ENCODE measurements around the gene CRYBB1.

CRYBB1 gene

DNA sequence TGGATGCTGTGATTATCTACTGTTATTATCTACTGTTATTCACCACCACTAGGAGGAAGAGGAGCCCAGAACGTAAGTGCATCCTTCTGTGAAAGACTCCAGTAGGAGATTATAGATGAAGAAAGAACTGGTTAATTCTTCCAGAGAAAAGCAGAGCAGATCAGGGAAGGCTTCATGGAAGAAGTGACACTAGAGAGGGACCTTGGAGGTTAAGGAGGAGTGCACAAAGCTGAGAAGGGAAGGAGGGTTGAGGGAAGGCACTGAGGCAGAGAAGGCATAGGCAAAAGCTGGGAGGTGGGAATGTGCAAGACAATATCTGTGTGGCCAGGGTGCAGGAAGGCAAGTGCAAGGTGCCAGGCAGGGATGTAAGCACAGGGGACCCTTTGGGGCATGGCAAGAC lies 13.5 kb downstream of the CRYBB1 start:
- Histone ChIP-seq H3K4me3 (ENCODE audit: low read length) (no peak overlapping the region), H3K27ac (ENCODE audit: low read depth, low read length) (no peak overlapping the region), H3K36me3 (ENCODE audit: control insufficient read depth, low read length) (no peaks in the 10 kb centered on the region), H3K9me3 (ENCODE audit: control insufficient read depth, insufficient read depth, low read length) (no peaks in the 10 kb centered on the region), H3K4me1 (ENCODE audit: control insufficient read depth, low read length) (no peaks in the 10 kb centered on the region), H3K9me2 (replicated peaks; ENCODE audit: control insufficient read depth, low read length) (no peaks in the 10 kb centered on the region), H3K27me3 (ENCODE audit: control insufficient read depth, low read length) (0 out of 2 replicates have a peak, but pooled peaks cover 3% of the 10 kb centered on the region), H3K79me2 (ENCODE audit: control insufficient read depth, low read length) (no peaks in the 10 kb centered on the region), H3K4me2 (ENCODE audit: low read length) (no peak overlapping the region), H3F3A (ENCODE audit: control insufficient read depth, insufficient read depth) (no peaks in the 10 kb centered on the region; the same call in 1 of the 2 replicates), H4K20me1 (ENCODE audit: control insufficient read depth, insufficient read depth, low read depth, low read length) (no peaks in the 10 kb centered on the region)
- TF ChIP-seq, protein P1, sequence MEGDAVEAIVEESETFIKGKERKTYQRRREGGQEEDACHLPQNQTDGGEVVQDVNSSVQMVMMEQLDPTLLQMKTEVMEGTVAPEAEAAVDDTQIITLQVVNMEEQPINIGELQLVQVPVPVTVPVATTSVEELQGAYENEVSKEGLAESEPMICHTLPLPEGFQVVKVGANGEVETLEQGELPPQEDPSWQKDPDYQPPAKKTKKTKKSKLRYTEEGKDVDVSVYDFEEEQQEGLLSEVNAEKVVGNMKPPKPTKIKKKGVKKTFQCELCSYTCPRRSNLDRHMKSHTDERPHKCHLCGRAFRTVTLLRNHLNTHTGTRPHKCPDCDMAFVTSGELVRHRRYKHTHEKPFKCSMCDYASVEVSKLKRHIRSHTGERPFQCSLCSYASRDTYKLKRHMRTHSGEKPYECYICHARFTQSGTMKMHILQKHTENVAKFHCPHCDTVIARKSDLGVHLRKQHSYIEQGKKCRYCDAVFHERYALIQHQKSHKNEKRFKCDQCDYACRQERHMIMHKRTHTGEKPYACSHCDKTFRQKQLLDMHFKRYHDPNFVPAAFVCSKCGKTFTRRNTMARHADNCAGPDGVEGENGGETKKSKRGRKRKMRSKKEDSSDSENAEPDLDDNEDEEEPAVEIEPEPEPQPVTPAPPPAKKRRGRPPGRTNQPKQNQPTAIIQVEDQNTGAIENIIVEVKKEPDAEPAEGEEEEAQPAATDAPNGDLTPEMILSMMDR (IDR thresholded peaks at IDR 0.05; ENCODE audit: low read depth, low read length, poor library complexity, severe bottlenecking), result no peak
- no peak for TF ChIP-seq EZH2phosphoT487 (IDR thresholded peaks at IDR 0.05; ENCODE audit: borderline replicate concordance, low read length)

DNA sequence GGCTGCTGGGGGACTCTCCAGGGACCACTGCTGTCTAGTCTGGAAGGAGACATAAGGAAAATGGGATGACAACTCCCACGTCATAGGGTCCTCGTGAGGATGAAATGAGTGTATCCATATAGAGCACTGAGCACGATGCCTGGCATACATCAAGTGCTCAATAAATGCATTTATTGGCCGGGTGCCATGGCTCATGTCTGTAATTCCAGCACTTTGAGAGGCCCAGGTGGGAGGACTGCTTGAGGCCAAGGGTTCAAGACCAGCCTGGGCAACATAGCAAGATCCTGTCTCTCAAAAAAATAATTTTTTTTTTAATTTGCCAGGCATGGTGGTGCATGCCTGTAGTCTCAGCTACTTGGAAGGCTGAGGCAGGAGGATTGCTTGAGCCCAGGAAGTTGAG lies 15.7 kb downstream of the CRYBB1 start:
- TF ChIP-seq, protein P1 (IDR thresholded peaks at IDR 0.05; ENCODE audit: low read depth, low read length, poor library complexity, severe bottlenecking), result no peak
- no peak for TF ChIP-seq EZH2phosphoT487 (IDR thresholded peaks at IDR 0.05; ENCODE audit: borderline replicate concordance, low read length)
- H3K79me2 ChIP-seq (ENCODE audit: control insufficient read depth, low read length), result no peaks in the 10 kb centered on the region
- no peaks in the 10 kb centered on the region for H3K4me1 ChIP-seq (ENCODE audit: control insufficient read depth, low read length)
- H3K36me3 ChIP-seq (ENCODE audit: control insufficient read depth, low read length), result no peaks in the 10 kb centered on the region
- 0 out of 2 replicates have a peak, but pooled peaks cover 3% of the 10 kb centered on the region for H3K27me3 ChIP-seq (ENCODE audit: control insufficient read depth, low read length)
- no peaks in the 10 kb centered on the region; the same call in 1 of the 2 replicates for H3F3A ChIP-seq (ENCODE audit: control insufficient read depth, insufficient read depth)
- no peak overlapping the region for H3K4me3 ChIP-seq (ENCODE audit: low read length)
- H3K9me2 ChIP-seq (replicated peaks; ENCODE audit: control insufficient read depth, low read length), result no peaks in the 10 kb centered on the region
- no peak overlapping the region for H3K27ac ChIP-seq (ENCODE audit: low read depth, low read length)
- H3K9me3 ChIP-seq (ENCODE audit: control insufficient read depth, insufficient read depth, low read length), result no peaks in the 10 kb centered on the region
- no peak overlapping the region for H3K4me2 ChIP-seq (ENCODE audit: low read length)
- H4K20me1 ChIP-seq (ENCODE audit: control insufficient read depth, insufficient read depth, low read depth, low read length), result no peaks in the 10 kb centered on the region

DNA sequence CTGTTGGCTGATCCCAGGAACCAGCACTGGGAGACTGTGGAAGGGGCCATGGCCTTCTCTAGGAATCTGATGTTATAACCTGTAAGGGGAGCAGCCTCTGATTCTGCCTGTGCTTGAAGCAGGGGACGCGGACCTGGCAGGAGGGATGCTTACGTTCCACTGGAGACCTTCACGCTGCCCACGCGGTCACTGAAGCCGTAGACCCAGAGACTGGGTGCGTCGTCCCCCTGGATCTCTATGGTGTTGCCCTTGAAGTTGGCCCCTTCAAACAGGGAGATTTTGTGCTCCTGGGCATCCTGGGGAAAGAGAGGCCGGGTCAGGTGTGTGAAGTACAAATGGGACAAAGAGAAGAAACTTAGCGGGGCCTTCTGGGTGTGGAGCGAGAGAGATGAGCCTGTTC lies 16.1 kb downstream of the CRYBB1 start:
- Histone ChIP-seq H3K4me1 (ENCODE audit: control insufficient read depth, low read length) (no peaks in the 10 kb centered on the region), H4K20me1 (ENCODE audit: control insufficient read depth, insufficient read depth, low read depth, low read length) (no peaks in the 10 kb centered on the region), H3K27me3 (ENCODE audit: control insufficient read depth, low read length) (0 out of 2 replicates have a peak, but pooled peaks cover 3% of the 10 kb centered on the region), H3K36me3 (ENCODE audit: control insufficient read depth, low read length) (no peaks in the 10 kb centered on the region), H3K27ac (ENCODE audit: low read depth, low read length) (no peak overlapping the region), H3F3A (ENCODE audit: control insufficient read depth, insufficient read depth) (no peaks in the 10 kb centered on the region; the same call in 1 of the 2 replicates), H3K9me2 (replicated peaks; ENCODE audit: control insufficient read depth, low read length) (no peaks in the 10 kb centered on the region), H3K9me3 (ENCODE audit: control insufficient read depth, insufficient read depth, low read length) (no peaks in the 10 kb centered on the region), H3K4me3 (ENCODE audit: low read length) (no peak overlapping the region), H3K4me2 (ENCODE audit: low read length) (no peak overlapping the region), H3K79me2 (ENCODE audit: control insufficient read depth, low read length) (no peaks in the 10 kb centered on the region)
- TF ChIP-seq, protein P1 (IDR thresholded peaks at IDR 0.05; ENCODE audit: low read depth, low read length, poor library complexity, severe bottlenecking), result no peak
- TF ChIP-seq EZH2phosphoT487 (IDR thresholded peaks at IDR 0.05; ENCODE audit: borderline replicate concordance, low read length), result no peak
